ENCODE results near the gene CATSPERZ.
"Not testable (repeated sequence)": the region's sequence is repeated elsewhere in the genome, so short reads cannot be mapped to it uniquely, and the experiment has no call there.

The CATSPERZ gene

DNA sequence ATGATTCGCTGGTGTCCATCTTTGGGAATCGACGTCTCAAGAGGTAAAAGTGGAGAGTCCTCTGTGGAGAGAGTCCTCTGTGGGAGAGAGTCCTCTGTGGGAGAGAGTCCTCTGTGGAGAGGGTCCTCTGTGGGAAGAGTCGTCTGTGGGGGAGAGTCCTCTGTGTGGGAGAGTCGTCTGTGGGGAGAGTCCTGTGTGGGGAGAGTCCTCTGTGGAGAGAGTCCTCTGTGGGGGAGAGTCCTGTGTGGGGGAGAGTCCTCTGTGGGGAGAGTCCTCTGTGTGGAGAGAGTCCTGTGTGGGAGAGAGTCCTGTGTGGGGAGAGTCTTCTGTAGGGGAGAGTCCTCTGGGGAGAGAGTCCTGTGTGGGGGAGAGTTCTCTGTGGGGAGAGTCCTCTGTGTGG is 20.9 kb downstream of the CATSPERZ start:
- no peak for DNase-seq (ENCODE audit: low spot score)

DNA sequence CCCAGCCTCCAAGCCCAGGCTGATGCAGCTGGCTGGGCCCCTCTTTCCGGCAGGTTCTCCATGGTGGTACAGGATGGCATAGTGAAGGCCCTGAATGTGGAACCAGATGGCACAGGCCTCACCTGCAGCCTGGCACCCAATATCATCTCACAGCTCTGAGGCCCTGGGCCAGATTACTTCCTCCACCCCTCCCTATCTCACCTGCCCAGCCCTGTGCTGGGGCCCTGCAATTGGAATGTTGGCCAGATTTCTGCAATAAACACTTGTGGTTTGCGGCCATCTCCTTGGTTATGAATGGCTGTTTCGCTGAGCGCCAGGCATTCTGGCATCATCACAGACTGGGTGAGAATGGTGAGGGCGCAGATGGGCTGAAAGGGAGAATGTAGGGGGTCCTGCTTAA is 21.4 kb downstream of the CATSPERZ start:
- DNase-seq (ENCODE audit: low spot score): no peak

DNA sequence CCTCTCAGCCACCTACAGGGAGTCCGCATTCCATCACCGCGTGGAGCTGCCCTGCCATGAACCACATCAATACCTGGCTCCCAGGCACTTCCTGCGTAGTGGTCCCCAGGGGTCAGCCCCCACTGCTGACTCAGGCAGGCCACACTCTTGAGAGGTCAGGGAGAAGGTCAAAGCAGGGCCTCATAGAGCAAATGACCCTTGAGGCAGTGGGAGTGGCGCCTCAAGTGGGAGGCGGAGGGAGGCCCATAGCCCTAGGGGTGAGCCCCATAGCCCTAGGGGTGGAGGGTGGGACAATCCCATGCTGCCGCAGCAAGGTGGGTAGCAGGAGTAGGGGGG is 22.7 kb downstream of the CATSPERZ start:
- no peak for DNase-seq (ENCODE audit: low spot score)

- no peak for DNase-seq (ENCODE audit: low spot score)
These were observed 23.2 kb downstream of the CATSPERZ start for GRCh38 chr11:64323373-64323772.

DNA sequence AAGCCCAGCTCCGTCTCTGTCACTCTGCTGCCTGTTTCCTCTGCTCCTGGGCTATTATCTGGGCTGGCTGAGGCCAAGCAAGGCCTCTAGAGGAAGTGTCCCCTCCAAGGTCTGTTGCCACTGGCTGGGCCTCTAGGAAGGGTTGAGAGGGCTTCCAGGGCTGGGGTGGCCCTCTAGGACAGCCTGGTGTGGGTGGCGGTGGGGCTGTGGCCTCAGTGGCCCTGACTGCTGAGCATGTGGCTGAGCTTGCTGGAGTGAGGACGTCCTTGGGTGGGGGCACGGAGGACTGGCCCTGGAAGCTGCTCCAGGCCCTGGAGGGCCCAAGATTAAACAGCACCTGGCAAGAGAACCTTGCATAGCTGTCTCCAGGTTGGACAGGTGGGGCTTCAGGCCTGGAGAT is 23.8 kb downstream of the CATSPERZ start:
- not testable (repeated sequence) for DNase-seq (ENCODE audit: low spot score)

- DNase-seq (ENCODE audit: low spot score): no peak
These were observed 24.7 kb downstream of the CATSPERZ start for GRCh38 chr11:64324692-64325469.

- no peak for DNase-seq (ENCODE audit: low spot score)
These were observed 27.2 kb downstream of the CATSPERZ start for GRCh38 chr11:64327375-64327774.

DNA sequence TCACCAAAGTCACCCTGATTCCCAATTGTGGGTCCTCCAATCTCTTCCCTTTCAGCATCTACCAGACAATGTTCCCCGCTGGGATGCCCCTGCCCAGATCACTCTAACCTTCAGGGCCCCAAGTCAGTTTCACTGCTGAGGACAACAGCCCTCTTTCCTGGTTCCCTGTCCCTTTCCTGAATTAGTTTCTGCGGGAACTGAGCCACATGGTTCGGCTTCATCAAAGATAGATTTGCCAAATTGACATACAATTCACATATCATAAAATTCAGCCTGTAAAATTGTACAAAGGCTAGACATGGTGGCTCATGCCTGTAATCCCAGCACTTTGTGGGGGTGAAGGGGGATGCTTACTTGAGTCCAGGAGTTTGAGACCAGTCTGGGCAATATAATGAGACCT is 27.8 kb downstream of the CATSPERZ start:
- no peak for DNase-seq (ENCODE audit: low spot score)

DNA sequence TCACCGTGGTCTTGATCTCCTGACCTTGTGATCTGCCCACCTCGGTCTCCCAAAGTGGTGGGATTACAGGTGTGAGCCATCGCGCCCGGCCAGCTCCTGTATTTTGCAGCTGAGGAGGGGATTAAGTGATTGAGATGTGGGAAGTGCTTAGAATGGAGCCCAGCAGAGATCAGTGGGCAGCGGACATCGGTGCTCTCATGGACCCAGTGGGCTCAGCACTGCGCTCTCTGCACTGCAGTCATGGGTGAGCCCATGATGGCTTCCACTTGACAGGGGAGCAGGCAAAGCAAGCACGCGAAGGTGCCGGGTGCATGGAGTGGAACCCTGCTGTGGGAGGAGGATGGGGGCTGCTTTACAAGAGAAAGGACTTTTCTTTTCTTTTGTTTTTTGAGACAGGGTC is 30.7 kb downstream of the CATSPERZ start:
- no peak for DNase-seq (ENCODE audit: low spot score)

DNA sequence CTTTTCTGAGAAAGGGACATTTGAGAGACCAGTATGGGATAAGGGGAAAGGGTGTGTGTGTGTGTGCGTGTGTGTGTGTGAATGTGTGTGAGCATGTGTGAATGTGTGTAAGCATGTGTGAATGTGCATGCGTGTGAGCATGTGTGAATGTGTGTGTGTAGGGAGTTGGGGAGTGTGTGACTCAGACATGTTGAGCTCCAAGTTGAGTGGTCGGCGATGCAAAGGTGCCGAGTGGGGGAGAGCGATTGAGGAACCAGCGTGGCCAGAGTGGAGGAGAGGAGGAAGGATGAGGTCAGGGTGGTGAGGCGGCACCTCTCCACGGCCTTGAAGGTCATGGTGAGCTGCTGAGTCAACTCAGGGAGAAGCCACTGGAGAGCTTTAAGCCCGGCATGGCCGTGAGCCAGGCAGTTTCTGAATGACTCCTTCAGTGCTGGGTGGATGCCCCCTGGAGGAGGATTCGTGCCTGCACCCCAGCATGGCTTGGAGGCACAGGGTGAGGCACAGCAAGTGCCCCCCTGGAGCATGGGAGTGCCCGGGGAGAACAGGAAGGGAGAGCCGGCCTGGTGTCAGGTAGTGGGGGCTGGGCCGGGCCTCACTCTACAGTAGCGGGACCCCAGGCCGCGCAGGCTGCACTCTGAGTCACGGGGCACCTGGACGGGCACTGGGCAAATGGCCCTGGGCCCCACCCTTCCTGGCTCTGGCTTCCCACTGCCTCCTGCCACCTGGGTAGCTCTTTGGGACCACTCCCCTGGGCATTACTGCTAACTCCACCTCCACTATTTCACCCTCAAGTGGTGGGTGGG is 31.6 kb downstream of the CATSPERZ start:
- peak; percentile 79 for DNase-seq (ENCODE audit: low spot score)

DNA sequence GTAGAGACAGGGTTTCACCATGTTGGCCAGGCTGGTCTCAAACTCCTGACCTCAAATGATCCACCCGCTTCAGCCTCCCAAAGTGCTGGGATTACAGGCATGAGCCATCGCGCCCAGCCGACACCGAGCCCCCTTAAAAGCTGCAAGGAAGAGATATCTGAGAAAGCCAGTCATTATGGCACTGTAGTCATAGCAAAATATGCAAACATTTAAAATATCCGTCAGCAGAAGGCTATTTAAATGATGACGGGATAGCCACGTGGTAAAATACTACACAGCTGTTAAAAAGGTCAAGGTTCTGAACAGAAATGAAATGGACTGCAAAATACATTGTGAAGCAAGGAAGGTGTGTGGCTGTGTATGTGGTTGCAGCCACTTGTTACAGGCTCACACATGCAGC is 33.4 kb downstream of the CATSPERZ start:
- no peak for DNase-seq (ENCODE audit: low spot score)

DNA sequence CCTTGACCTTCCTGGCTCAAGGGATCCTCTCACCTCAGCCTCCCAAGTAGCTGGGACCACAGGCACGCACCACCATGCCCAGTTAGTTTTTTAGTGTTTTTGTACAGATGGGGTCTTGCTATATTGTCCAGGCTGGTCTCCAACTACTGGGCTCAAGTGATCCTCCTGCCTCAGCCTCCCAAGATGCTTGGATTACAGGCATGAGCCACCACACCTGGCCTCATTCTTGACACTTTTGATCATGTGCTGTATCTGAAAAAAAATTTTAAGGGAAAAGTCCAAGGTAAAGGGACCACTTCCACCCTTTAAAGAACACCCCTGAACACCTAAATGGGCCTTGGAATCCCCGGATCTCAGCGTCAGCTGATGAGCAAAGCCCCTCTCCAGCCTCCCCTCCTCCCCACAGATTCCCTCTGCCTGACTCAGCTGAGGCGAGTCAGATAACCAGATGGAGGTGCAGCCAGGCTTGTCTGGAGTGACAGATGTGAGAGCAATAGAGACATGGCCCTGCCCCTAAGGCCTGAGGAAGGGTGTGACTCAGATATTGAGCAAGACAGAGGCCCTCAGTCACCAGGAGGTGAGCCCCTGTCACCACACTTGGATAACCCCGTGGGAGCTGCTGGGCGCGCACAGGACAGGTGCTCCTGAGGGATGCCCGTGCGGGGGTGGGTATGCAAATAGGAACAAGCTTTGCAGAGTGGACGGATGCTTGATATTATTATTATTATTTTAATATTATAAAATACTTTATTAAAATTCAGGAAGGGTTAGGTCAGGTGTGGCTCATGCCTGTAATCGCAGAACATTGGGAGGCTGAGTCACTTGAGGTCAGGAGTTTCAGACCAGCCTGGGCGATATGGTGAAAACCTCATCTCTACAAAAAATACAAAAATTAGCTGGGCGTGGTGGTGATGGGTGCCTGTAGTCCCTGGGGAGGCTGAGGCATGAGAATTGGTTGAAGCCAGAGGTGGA is 34.9 kb downstream of the CATSPERZ start:
- no peak for DNase-seq (ENCODE audit: low spot score)

DNA sequence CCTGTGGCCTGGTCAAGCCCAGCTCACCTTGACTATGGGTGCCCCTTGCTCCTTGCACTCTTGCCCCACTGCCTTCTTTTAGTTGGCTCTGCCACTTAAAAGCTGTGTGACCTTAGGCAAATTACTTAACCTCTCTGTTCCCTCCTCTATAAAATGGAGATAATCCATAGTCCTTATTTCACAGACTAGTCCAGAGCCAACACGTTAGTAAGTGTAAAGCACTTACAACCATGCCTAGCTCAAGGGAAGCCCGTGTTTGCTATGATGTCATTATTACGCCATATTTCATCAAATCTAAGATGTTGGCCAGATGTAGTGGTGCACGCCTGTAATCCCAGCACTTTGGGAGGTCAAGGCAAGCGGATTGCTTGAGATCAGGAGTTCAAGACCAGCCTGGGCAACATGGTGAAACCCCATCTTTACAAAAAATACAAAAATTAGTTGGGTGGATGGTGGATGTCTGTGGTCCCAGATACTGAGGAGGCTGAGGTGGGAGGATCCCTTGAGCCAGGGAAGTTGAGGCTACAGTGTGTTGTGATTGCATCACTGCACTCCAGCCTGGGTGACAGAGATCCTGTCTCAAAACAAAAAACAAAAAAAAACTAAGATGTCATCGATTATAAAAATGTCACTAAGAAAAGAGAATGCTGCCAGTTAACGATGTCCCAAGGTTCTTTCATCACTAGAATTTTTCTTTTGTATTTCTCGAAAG is 37.5 kb downstream of the CATSPERZ start:
- no peak for DNase-seq (ENCODE audit: low spot score)

DNA sequence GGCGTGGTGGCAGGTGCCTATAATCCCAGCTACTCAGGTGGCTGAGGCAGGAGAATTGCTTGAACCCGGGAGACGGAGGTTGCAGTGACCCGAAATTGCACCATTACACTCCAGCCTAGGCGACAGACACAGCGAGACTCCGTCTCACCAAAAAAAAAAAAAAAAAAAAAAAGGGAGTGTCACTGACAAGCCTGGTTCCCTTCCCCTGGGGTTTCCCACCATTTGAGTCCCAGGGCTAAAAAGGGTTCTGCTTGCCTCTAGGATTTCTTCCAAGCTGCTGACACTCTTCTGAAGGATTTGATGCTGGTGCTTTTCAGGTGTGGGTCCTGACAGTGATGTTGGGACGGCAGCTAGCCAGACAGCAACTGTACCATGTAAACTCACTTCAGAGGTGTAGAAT is 38.6 kb downstream of the CATSPERZ start:
- DNase-seq (ENCODE audit: low spot score): no peak

DNA sequence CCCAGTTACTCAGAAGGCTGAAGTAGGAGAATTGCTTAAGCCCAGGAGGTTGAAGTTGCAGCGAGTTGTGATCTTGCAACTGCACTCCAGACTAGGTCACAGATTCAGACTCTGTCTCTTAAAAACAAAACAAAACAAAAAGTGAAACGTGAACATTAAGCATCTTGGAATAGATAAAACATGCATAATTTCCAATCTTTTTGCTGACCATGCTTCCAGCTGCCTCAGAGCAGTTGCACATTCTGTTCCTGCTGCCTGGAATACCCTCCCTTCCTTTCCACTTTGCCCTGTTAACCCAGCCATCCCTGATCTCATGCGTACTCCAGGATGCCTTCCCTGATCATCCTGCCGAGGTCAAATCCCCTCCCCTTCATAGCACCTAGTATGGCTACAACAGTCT is 39.1 kb downstream of the CATSPERZ start:
- DNase-seq (ENCODE audit: low spot score): no peak

DNA sequence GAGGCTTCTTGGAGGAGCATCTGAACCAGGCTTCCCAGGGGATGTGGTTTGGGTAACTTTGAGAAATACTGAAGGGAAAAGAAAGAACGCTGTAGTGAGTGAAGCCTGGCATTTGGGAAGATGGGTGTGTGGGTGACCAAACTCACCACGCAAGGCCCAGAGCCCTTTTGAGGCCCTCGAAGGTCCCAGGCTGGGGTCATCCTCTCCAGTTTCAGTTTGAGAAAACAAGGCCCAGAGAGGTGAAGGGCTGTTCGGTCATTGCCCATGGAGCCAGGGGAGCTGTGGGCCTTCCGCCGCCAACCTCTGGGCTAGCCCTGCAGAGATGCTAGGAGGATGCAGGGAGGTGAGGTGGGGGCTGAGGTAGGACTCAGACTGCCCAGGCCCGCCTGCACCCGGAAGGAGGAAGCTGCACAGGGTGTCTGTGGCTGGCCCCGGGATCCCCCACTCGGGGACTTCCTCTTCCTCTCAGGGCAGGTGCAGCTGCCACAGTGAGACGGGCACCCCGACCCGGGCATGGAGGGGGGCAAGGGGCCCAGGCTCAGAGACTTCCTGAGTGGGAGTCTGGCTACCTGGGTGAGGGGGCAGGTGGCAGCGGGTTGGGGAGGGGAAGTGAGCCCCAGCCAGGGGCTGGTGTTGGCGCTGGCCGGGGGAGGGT is 39.7 kb downstream of the CATSPERZ start, which contains the start of gene CCDC88B:
Gene CCDC88B, plus strand, starts transcription at position 451 of the 655 bp plus-strand sequence. Its CDS starts 63 bp downstream, at position 514.
- peak; percentile 87 for DNase-seq (ENCODE audit: low spot score)

- DNase-seq (ENCODE audit: low spot score): peak; percentile 68
These were observed 40.6 kb downstream of the CATSPERZ start for GRCh38 chr11:64340671-64341335.

- DNase-seq (ENCODE audit: low spot score): no peak
These were observed 41.3 kb downstream of the CATSPERZ start for GRCh38 chr11:64341429-64341828.

DNA sequence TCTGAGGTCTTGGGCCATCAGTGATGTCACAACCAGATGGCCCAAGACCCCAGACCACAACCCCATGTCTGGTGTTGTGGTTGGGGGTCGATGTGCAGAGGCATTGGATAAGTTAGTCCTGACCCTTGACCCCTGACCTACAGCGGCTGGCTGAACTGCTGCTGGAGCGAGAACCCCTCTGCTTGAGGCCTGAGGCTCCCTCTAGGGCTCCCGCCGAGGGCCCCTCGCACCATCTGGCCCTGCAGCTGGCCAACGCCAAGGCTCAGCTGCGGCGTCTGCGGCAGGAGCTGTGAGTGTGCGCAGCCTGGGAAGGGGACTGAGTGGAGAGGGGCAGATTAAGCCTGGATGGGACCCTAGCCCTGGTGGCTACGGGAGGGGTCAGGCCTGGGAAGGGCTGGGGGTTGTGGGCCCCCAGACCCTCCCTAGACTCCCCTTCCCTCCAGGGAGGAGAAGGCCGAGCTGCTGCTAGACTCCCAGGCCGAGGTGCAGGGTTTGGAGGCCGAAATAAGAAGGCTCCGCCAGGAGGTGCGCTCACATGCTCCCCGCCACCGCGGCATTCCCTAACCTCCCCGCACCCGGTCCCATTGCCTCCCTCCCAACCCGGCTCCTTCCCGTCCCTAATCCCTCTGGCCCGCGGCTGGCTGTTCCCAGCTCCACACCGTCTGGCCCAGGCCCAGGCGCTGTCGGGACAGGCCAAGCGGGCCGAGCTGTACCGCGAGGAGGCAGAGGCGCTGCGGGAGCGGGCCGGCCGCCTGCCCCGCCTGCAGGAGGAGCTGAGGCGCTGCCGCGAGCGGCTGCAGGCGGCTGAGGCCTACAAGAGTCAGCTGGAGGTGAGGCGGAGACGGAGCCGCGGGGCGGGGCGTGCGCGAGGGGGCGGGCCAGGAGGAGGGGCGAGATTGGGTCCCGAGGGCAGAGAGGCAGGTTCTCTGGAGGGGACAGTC is 42.0 kb downstream of the CATSPERZ start:
- DNase-seq (ENCODE audit: low spot score): peak; percentile 90
